CD4-positive, alpha-beta T cell treated with Interleukin-15 for 1 hour (primary cell): Measurements from ENCODE around the gene WNT9A.
A peak's percentile ranks its signal among the peaks of the same experiment; 100 is the strongest.
"Not testable (repeated sequence)": the region's sequence is repeated elsewhere in the genome, so short reads cannot be mapped to it uniquely, and the experiment has no call there.

Source experiments
- DNase-seq: peaks from one replicate; pipeline ENCODE4 v3.0.0-alpha.2; 2020

The WNT9A gene

GRCh38 chr1:227885648-227886502 is 61.9 kb downstream of the WNT9A start:
- peak; percentile 16 for DNase-seq

- DNase-seq = peak; percentile 18
These were observed 62.5 kb downstream of the WNT9A start for GRCh38 chr1:227885135-227885647.

GRCh38 chr1:227884370-227885134 is 63.2 kb downstream of the WNT9A start:
- peak; percentile 15 for DNase-seq

- DNase-seq = peak; percentile 14
These were observed 64.0 kb downstream of the WNT9A start for GRCh38 chr1:227883641-227884301.

- peak; percentile 10 for DNase-seq
These were observed 64.6 kb downstream of the WNT9A start for GRCh38 chr1:227883073-227883520.

- DNase-seq = no peak
These were observed 67.3 kb downstream of the WNT9A start for GRCh38 chr1:227880342-227880924.

GRCh38 chr1:227877810-227878209 is 69.9 kb downstream of the WNT9A start:
- not testable (repeated sequence) for DNase-seq

- DNase-seq = not testable (repeated sequence)
These were observed 75.8 kb downstream of the WNT9A start for GRCh38 chr1:227871892-227872291.

- no peak for DNase-seq
These were observed 77.4 kb downstream of the WNT9A start for GRCh38 chr1:227870366-227870765.

- no peak for DNase-seq
These were observed 77.9 kb downstream of the WNT9A start for GRCh38 chr1:227869851-227870305.

GRCh38 chr1:227869279-227869842 is 78.4 kb downstream of the WNT9A start:
- no peak for DNase-seq
